HG03025 (cell line): ENCODE results near the gene UBALD1.
A peak's percentile ranks its signal among the peaks of the same experiment; 100 is the strongest.

Experiments used
- ATAC-seq: cut with Tn5 transposase; IDR thresholded peaks from one replicate; pipeline ENCODE4 v1.9.1; 2021; ENCODE audit warnings: mild to moderate bottlenecking, moderate library complexity; ENCODE audit not compliant: unreplicated experiment, low FRiP score

The UBALD1 gene

DNA sequence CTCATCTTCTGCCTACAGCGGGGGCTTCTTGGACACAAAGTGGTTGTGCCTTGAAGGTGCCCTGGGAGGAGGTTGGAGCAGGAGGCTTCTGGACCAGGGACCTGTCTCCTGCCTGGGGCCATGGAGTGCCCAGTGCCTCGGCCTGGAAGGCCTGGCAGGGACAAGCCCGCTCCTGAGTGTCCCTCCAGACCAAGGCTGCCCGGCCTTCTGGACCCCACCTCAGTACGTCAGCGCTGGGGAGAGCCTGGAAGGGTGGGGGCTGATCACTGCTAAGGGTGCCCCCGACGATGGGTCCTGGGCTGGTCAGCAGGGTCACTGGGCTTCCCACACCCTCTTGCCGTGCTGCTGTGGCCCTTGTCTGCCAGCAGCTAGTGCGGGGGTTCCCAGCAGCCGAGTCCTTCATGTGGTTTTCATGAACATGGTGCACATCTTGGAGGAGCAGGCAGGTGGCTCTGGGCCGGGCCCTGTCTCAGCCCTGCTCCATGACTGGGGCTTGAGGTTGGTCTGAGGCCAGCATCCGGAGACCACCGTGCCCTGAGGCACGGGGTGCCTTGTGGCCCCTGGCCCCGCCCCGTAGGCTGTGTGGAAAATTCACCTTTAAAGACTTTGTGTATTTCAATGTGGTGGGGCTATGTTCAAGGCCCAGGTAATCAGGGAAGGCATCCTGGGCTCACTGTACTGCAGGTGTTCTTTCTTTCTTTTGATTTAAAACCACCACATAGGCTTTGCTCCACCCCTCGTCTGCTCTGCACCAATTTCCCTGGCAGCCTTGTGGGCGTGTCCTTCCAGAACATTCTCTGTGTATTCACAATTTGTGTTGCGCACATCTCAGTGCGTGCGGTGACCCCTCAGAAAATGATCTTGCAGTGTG lies 32.3 kb upstream of the UBALD1 start:
- ATAC-seq: no peak

DNA sequence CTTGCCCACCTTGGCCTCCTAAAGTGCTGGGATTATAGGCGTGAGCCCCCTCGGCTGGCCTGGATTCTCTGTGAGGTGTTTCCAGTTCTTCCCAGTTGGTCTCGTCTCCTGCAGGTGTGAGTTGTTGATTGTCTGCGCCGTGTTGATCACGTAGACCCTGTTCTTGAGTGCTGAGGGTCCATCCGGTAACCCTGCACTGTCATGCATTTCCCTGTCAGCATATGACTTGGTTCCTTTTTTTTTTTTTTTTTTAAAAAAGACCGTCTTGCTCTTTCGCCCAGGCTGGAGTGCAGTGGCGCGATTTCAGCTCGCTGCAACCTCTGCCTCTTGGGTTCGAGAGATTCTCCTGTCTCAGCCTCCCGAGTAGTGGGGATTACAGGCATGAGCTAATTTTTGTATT lies 27.2 kb upstream of the UBALD1 start:
- ATAC-seq: no peak

DNA sequence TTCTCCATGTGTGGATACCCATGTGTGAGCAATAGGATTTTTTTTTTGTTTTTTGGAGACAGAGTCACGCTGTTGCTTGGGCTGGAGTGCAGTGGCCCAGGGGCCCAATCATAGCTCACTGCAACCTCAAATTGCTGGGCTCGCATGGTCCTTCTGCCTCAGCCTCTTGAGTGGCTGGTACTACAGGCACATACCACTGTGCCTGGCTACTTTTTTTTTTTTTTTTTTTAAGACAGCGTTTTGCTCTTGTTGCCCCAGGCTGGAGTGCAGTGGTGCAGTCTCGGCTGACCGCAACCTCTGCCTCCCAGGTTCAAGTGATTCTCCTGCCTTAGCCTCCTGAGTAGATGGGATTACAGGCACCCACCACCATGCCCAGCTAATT lies 26.6 kb upstream of the UBALD1 start:
- no peak for ATAC-seq

DNA sequence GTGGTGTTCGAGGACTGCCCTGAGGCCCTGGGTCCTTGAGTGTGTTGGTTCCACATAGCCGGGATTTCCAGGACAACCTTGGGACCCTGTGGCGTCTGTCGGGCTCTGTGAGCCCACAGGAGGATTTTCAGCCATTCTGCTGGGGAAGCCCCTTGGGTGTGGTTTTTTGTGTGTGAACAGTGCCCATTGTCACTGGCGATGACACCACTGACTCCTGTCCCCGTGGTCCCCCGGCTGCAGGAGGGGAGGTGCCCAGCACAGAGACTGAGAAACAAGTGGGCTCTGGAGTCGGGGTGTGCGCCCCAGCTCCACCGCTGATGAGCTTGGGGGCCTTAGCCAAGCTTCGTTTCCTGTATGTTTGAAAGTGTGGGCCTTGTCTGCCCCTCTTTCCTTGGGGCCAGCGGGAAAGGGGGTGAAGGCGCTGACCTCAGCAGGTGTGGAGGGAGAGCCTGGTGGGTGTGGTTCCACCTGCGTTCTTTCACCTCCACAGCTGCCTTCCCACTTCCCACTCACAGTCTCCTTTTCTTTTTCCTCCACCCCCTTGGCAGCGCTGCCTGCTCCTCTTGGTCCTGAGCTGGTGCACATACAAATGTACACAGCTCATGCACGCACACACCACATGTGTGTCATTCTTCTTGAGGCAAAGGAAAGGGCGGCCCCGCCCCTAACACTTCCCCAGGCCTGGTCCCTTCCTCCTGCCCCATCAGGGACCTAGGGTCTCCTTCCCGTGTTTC lies 26.1 kb upstream of the UBALD1 start:
- no peak for ATAC-seq

DNA sequence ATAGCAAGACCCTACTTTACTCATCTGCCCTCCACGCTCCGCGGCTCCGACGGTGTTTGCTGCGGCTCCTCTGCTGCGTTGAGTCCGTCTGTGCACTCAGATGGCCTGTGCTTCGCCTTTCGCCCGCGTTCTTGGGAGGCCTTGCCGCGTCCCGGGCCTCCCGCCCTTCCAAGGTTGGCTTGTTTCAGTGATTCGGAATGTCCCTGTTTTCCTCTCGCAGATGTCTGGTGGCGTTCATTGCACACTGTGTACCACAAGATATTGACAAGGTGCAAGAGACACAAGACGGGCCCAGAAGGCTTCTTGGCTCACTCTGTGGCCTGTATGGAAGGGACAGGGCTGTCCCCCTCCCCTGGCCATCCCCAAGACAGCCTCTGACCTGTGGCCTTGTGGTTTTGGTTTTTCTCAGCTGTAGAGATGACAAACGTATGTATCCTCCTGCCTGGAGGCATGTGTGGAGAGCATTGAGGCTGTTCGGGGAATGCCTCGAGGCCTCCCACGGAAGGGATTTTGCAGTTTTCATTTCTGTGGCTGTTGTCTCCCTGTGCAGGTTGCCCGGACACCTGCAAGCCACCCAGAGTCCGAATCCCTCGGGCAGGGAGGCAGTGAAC lies 25.3 kb upstream of the UBALD1 start:
- ATAC-seq: no peak

DNA sequence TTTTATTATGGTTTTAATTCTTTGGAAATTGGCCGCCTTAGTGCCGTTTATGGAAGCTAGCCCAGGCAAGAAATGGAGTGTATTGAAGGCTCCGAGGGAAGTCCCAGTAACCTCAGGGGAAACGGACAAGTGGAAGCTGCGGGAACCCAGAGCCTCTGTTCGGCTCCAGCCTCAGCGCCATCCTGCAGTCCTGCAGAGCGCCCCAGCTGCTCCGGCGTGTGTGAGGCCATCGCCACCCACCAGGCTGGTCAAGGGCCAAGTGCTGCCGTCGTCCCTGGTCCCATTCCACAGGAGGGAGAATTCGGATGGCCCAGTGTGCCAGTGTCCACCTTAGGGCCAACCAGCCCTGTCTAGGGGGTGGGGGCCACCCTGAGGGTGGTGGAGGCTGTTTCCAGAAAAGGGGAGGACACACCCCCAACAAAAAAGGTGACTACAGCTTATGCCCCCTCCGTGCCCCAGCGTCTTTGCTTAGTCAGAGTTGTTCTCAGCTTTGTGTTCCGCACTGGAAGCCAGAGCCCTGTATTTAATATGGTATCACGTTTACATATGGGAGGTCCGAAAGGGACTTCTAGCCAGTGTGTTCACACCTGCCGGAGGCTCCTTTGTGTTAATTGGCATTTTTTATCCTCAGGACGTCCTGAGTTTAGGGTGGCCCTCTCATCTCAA lies 22.9 kb upstream of the UBALD1 start:
- no peak for ATAC-seq

DNA sequence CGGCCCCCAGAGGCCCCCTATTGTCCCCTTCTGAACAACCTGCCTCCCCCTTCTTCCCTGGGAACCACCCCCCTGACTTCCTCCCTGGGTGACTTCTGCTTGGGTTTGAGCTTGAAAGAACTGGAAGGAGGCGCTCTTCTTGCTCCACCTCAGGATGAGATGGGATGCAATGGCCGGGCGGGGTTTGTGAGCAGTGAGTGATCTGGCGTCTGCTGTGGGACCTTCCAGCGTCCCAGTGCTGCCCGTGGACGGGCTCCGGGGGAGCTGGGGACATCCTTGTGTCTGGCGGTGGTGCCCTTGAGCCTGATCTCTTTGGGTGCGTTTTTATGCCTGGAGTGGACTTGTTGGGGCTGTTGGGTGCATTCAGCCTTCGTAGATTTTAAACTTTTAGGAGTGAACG lies 21.5 kb upstream of the UBALD1 start:
- no peak for ATAC-seq

DNA sequence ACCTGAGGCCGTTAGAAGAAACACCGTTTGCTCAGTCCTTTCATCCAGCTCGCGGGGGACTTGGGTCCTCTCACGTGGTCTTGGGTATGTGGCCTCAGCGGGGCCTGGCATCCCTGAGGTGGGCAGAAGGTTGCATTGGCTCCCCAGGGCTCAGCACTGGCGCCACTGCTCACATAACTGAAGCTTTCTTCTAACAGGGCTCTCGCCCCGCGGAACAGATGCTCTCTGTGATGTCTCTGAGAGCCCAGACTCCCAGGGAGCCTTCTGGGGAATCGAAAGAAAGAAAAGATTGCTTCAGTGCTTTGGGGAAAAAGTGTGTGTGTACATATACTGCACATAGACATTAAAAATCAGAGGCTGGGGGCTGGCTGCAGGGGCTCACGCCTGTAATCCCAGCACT lies 20.1 kb upstream of the UBALD1 start:
- ATAC-seq: no peak

DNA sequence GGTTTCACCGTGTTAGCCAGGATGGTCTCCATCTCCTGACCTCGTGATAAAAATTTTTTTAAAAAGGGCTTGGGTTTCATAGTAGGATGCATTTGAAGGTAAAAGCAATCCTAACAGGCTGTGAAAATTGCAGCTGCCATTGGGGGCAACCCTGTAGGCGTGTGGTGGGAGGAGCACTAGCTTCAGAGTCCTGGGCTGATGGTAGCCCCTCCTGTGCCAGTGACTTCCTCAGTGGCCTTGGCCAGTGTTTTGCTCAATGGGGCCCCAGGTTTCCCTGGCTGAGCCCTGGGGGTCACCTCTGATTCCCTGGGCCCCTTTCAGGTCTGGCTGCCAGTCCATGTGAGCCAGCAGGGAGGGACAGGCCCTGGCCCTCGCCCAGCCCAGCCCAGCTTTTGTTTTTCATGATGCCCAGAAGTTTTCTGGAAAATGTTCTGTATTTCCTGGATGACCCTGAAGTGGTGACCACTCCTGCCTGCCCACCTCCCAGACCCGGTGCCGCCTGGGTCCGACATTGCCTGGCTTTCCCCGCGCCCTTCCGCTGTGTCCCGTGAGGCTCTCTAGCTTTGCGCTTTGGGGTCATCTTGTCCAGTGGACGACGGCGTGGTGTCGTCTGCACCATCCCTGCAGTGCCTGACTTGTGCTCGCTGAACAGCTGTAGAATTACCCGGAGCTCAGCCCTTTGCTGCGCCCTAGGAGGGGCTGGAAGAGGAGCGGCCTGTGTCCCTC lies 19.4 kb upstream of the UBALD1 start:
- ATAC-seq: no peak

DNA sequence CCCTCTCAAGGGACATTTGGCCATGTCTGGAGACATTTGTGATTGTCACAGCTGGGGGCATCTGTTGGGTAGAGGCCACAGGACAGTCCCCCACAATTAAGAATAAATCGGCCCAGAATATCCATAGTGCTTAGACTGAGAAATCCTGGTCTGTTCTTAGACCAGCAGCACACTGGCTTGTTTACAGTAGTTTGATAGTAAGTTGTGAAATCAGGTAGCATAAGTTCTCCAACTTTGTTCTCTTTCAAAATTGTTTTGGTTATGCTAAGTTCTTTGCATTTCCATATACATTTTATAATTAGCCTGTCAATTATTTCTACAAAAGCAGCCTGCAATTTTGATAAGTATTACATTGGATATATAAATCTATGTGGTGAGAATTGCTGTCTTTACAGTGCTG lies 16.8 kb upstream of the UBALD1 start:
- ATAC-seq: no peak

DNA sequence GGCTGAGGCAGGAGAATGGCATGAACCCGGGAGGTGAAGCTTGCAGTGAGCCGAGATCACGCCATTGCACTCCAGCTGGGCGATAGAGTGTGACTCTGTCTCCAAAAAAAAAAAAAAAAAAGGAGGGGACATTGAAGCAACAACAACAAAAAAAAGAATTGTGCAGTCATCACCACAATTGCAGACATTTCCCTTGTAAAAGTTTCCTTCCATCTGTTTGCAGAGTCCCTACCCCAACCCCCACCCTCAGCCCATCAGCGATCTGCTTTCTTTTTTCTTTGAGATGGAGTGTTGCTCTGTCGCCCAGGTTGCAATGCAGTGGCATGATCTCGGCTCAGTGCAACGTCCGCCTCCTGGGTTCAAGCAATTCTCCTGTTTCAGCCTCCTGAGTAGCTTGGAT lies 13.6 kb upstream of the UBALD1 start:
- no peak for ATAC-seq

DNA sequence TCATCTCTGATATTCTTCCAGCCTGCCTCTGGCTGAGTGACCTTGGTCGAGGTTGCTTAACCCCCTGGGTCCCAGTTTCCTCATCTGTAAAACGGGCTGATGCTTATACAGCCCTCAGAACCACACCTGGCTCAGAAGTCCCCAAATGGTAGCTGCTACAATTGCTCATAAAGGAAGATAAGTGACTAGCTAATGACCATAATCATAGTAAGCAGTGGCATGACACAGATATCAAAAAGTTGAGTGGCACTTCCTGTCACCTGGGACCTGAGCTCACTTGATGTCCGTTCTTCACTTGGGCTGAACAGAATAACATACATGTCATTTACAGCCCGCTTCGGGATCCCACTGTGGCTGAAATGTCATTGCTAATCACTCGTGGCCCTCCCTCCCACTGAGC lies 11.7 kb upstream of the UBALD1 start:
- no peak for ATAC-seq

DNA sequence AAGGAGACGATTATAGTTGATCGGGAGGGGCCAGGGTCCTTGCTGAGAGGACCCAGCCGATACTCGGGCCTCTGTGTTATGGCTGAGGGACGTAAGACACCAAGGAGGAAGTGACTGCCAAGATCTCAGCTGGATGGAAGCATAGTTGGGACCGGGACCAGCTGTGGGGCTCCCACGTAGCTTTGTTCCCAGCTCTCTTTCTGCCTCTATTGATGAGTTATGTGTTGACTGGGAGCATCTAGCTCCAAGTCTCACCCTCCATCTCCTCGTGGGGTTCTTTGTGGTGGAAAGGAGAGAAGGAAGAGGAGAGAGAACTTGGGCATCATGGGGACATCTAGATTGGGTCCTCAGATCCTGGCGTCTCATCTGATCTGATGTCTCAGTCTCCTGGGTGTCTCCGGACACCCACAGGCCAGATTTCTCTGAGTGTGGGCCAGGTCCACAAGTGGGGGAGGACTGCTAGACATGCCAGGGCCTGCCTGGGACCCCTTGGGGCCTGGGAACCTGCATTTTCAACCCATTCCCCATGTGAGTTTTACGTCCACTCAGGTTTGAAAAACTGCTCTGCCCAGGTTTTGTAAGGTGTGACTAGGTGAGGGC lies 11.0 kb upstream of the UBALD1 start:
- peak; percentile 8 for ATAC-seq

DNA sequence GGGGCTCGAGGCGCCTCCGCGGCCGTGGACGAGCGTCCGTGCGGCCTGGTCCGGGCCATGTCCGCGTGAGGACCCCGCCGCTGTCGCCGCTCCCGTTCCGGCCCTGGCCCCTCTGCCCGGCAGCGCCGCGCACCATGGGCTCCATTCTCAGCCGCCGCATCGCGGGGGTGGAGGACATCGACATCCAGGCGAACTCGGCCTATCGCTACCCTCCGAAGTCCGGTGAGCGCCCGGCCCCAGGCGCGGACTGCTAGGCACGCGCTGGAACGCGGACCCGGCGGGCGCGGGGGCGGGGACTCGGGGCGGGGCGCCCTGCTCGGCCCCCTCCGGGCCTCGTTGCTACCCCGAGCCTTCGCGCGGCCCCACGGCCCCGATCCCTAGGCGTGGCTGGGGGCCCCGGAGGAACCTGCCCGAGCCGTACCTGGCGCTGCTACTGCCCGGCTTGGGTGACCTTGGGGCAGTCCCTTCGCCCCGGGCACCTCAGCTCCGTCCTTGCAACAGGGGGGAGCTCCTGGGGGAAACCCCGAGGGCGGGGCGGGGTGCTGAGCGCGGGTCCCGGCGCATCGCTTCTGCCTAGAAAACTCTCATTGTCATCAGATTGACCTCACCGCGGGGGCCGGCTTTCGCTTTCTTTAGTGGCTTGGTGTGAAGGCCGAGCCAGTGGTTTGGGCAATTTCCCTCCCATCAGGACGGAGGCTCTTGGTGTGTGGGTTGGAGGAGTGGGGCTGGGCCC lies 10.3 kb upstream of the UBALD1 start:
- ATAC-seq: peak; percentile 40

DNA sequence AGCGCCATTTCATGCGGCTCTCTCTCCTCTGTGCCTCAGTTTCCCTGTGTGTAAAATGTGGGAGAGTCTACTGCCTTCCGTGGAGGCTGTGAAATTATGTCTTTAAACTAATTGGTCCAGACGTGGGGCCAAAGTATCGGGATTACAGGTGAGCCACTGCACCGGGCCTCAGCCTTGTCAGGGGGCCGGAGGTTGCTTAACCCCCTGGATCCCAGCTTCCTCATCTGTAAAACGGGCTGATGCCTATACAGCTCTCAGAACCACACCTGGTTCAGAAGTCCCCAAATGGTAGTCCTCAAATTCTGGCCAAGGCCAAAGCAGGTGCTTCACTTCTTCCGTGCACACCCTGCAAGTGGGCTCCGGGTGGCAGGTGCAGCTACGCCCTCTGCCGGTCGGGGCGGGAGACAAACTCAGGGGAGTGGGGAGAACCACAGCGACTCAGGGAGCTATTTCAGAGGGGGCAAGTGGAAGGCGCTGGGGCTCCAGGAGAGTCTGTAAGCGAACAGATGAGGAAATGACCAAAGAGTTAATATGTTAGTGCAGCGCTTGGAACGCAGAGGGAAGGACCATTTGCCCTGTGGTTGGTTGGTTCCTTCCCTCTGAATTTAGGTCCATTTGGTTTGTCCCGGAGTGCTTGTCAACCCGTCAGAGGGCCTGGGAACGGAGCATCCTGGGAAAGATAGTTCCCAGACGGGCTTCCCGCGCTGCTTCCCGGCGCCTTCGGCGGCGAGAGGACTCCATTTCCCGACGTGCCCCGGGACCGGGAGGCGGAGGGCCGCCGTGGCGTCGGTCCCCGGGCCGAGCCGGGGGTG lies 9.5 kb upstream of the UBALD1 start, which contains the start of gene MGRN1:
TSS of gene MGRN1 (plus strand) at position 812 of the 812 bp plus-strand sequence. CDS start 135 bp downstream, outside the sequence.
- peak; percentile 58 for ATAC-seq

DNA sequence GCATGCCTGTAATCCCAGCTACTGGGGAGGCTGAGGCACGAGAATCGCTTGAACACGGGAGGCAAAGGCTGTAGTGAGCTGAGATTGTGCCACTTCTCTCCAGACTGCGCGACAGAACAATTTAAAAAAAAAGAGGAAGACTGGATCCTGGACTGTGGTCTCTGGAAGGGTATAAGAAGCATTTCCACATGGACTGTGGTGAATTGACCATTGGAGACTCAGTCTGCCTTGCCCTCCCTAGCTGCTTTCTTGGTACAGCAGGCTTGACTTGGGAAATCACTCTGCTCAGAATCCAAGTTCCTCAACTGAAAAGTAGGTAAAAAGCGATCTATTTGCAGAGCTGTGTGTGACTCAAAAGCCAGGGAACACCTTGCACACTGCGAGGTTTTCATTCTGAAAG lies 8.9 kb upstream of the UBALD1 start:
- ATAC-seq: no peak

DNA sequence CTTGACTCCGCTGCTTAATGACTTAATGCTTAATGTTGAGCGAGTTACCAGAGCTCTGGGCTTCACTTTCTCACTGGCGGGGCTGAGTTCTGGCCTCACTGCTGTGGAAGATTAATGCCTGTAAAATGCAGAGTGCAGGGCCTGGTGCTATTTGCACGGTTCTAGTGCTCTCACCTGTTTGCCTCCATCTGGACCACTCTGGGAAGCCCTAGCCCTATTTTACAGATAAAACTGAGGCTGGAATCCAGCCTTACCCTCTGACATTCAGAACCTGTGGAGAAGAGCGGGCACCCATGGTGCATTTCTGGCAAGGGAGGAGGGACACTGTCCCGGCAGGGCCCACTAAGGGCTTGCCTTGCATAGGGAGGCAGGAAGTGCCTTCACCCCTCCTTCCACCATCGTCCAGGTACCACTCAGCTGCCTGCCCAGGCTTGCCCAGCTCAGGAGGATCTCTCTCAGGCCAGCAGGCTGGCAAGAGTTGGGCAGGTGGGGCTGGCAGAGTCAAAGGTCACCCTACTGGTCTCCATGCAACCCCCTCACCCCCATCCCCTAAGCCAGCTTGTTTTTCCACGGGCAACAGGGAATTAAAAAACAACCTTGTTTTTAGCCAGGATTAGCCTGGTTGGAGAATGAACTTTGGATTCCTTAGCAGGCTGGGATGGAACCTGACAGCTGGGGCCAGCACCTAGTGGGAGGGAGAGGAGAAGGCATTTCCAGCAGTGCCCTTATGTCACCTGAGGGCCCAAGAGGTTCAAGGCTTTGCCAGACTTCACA lies 4.1 kb upstream of the UBALD1 start:
- no peak for ATAC-seq

DNA sequence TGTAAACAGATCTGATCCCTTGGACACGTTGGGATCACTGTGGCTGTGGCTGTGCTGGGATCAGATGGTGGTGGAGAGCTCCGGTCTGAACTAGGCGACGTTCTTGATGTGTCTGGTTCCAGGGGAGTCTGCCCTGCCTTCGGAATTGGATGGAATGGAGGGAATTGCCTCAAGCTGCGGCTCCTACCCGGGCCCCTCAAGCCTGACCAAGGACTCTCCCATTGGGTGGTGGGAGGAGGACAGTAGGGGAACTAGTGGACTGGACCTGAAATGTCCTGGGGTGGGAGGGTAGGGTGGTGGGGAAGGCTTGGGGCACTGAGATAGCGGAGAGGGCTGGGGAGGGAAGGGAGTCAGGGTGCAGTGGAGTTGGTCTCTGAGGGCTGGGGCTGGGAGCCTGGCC lies 3.2 kb upstream of the UBALD1 start:
- ATAC-seq: no peak
